ENCODE measurements around the gene MERTK. TPM values are rescaled to one million over a fixed set of nuclear protein-coding genes. Genes with fewer than 3 reads are reported as not detected.

Gene MERTK
- total and polyA plus RNA-seq, 2 donors from 2014 or later = 9.2 to 32.2 TPM

DNA sequence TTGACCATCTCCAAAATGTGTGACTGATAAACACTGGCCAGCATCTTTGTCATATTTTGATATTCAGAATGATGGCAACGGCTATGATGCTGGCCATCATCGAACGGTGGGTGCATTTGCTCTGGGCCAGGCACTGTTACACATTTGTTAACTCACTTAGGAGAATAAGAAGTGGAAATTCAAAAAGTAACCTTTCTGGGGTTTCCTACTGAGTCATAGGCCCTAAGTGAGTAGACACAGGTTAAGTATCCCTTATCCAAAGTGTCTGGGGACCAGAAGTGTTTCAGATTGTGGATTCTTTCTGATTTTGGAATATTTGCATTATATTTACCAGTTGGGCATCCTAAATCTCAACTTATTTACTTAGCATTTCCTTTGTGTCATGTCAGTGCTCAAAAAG lies 92.0 kb downstream of the MERTK start:
- no peaks in the 10 kb centered on the region for H3K27me3 ChIP-seq (ENCODE audit: control insufficient read depth, insufficient read depth, low read length)
- H3K4me3 ChIP-seq (ENCODE audit: low read length in 3 of 3) = no peak overlapping the region
- TF ChIP-seq, protein P1, sequence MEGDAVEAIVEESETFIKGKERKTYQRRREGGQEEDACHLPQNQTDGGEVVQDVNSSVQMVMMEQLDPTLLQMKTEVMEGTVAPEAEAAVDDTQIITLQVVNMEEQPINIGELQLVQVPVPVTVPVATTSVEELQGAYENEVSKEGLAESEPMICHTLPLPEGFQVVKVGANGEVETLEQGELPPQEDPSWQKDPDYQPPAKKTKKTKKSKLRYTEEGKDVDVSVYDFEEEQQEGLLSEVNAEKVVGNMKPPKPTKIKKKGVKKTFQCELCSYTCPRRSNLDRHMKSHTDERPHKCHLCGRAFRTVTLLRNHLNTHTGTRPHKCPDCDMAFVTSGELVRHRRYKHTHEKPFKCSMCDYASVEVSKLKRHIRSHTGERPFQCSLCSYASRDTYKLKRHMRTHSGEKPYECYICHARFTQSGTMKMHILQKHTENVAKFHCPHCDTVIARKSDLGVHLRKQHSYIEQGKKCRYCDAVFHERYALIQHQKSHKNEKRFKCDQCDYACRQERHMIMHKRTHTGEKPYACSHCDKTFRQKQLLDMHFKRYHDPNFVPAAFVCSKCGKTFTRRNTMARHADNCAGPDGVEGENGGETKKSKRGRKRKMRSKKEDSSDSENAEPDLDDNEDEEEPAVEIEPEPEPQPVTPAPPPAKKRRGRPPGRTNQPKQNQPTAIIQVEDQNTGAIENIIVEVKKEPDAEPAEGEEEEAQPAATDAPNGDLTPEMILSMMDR (IDR thresholded peaks at IDR 0.05; ENCODE audit: borderline replicate concordance, extremely low read depth, insufficient read depth) = no peak
- no peak overlapping the region for H3K27ac ChIP-seq (ENCODE audit: low read depth in 2 of 2, low read length in 2 of 2)
- FAIRE-seq (no peak), DNase-seq (no peak)
- peaks cover 0 to 11% (median 8%) of the 10 kb centered on the region in 3 donors for H3K36me3 ChIP-seq (ENCODE audit: control insufficient read depth in 2 of 3, insufficient read depth in 3 of 3, low read length in 3 of 3)
- no peaks in the 10 kb centered on the region for H3K4me1 ChIP-seq (ENCODE audit: control insufficient read depth in 2 of 3, insufficient read depth in 2 of 3, low read depth in 1 of 3, low read length in 3 of 3)
- no peaks in the 10 kb centered on the region for H3K9me3 ChIP-seq (ENCODE audit: control insufficient read depth in 2 of 3, insufficient read depth in 1 of 3, low read length in 3 of 3)
- no peak overlapping the region for H3K9ac ChIP-seq (ENCODE audit: low read length in 3 of 3)
- intact Hi-C loops (cut with DNase I) = no loop called here

DNA sequence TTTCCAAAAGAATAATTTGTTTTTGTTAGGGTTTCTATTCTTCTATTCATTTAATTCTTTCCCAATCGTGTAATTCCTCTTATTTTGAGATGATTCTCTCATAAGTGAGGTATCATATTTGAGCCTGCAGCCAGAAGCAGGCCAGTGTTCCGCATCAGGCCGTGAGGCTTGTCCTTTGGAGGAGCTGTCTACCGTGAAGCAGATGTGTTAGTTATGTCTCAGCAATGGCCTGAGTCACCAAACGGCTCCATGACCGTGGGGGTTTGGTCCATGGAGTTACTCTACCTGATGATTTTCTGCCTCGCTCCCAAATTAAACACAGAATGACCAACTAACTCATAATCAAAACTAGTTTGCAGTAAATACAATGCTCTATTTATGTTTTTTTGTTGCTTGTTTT lies 92.4 kb downstream of the MERTK start:
- no peak for FAIRE-seq
- intact Hi-C loops (cut with DNase I) = no loop called here

GRCh38 chr2:111994042-111994441 lies 95.6 kb downstream of the MERTK start:
- H3K4me1 ChIP-seq (ENCODE audit: control insufficient read depth in 2 of 3, insufficient read depth in 2 of 3, low read depth in 1 of 3, low read length in 3 of 3) = no peaks in the 10 kb centered on the region
- intact Hi-C loops (cut with DNase I) = no loop called here
- no peak overlapping the region for H3K4me3 ChIP-seq (ENCODE audit: low read length in 3 of 3)
- no peaks in the 10 kb centered on the region for H3K9me3 ChIP-seq (ENCODE audit: control insufficient read depth in 2 of 3, insufficient read depth in 1 of 3, low read length in 3 of 3)
- no peak for FAIRE-seq
- no peak for DNase-seq
- H3K36me3 ChIP-seq (ENCODE audit: control insufficient read depth in 2 of 3, insufficient read depth in 3 of 3, low read length in 3 of 3) = peaks cover 0 to 17% (median 9%) of the 10 kb centered on the region in 3 donors
- no peak overlapping the region for H3K9ac ChIP-seq (ENCODE audit: low read length in 3 of 3)
- H3K27ac ChIP-seq (ENCODE audit: low read depth in 2 of 2, low read length in 2 of 2) = no peak overlapping the region
- TF ChIP-seq, protein P1 (IDR thresholded peaks at IDR 0.05; ENCODE audit: borderline replicate concordance, extremely low read depth, insufficient read depth) = no peak
- H3K27me3 ChIP-seq (ENCODE audit: control insufficient read depth, insufficient read depth, low read length) = no peaks in the 10 kb centered on the region

More for the DNA sequence above, 92.4 kb downstream of the MERTK start:
- TF ChIP-seq, protein P1 (IDR thresholded peaks at IDR 0.05; ENCODE audit: borderline replicate concordance, extremely low read depth, insufficient read depth) = no peak
- Histone ChIP-seq H3K27ac (ENCODE audit: low read depth in 2 of 2, low read length in 2 of 2) (no peak overlapping the region), H3K4me3 (ENCODE audit: low read length in 3 of 3) (no peak overlapping the region), H3K9me3 (ENCODE audit: control insufficient read depth in 2 of 3, insufficient read depth in 1 of 3, low read length in 3 of 3) (no peaks in the 10 kb centered on the region), H3K9ac (ENCODE audit: low read length in 3 of 3) (no peak overlapping the region), H3K27me3 (ENCODE audit: control insufficient read depth, insufficient read depth, low read length) (no peaks in the 10 kb centered on the region), H3K36me3 (ENCODE audit: control insufficient read depth in 2 of 3, insufficient read depth in 3 of 3, low read length in 3 of 3) (peaks cover 0 to 11% (median 8%) of the 10 kb centered on the region in 3 donors), H3K4me1 (ENCODE audit: control insufficient read depth in 2 of 3, insufficient read depth in 2 of 3, low read depth in 1 of 3, low read length in 3 of 3) (no peaks in the 10 kb centered on the region)
- DNase-seq = no peak

- no peak overlapping the region for H3K9ac ChIP-seq (ENCODE audit: low read length in 3 of 3)
- FAIRE-seq (no peak), DNase-seq (no peak)
- H3K36me3 ChIP-seq (ENCODE audit: control insufficient read depth in 2 of 3, insufficient read depth in 3 of 3, low read length in 3 of 3) = peaks cover under 1 to 17% (median 9%) of the 10 kb centered on the region in 3 donors
- intact Hi-C loops (cut with DNase I) = no loop called here
- TF ChIP-seq, protein P1 (IDR thresholded peaks at IDR 0.05; ENCODE audit: borderline replicate concordance, extremely low read depth, insufficient read depth) = no peak
- no peaks in the 10 kb centered on the region for H3K27me3 ChIP-seq (ENCODE audit: control insufficient read depth, insufficient read depth, low read length)
- H3K4me3 ChIP-seq (ENCODE audit: low read length in 3 of 3) = no peak overlapping the region
- H3K4me1 ChIP-seq (ENCODE audit: control insufficient read depth in 2 of 3, insufficient read depth in 2 of 3, low read depth in 1 of 3, low read length in 3 of 3) = no peaks in the 10 kb centered on the region
- H3K27ac ChIP-seq (ENCODE audit: low read depth in 2 of 2, low read length in 2 of 2) = no peak overlapping the region
- H3K9me3 ChIP-seq (ENCODE audit: control insufficient read depth in 2 of 3, insufficient read depth in 1 of 3, low read length in 3 of 3) = no peaks in the 10 kb centered on the region
These were observed 96.7 kb downstream of the MERTK start for GRCh38 chr2:111995148-111995547.

All from kidney (tissue), 14 donors.